ENCODE data around the gene ARID5B. TPM values are rescaled to one million over a fixed set of nuclear protein-coding genes. Genes with fewer than 3 reads are reported as not detected.
A peak's percentile ranks its signal among the peaks of the same experiment; 100 is the strongest.
"Not testable (repeated sequence)": the region's sequence is repeated elsewhere in the genome, so short reads cannot be mapped to it uniquely, and the experiment has no call there.

The ARID5B gene
- total RNA-seq, 1 donor from 2014 or later, result 36.9 TPM

DNA sequence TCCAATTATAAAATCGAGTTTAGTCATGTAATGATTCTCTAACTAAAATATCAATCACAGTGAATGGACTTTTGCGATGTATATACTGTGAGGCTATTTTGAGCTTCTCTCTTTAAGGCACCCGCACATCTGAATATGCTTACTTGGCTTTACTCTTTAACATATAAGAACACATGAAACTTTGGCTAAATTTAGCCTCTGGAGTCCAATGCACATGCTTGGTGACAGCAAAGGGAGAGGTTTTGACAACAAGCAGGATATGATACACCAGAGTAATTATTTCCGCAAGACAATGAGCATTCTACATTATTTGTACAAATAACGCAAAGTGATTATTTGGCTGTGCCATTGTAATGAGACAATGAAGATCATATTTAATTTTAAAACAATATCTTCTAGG lies 72.4 kb downstream of the ARID5B start:
- Mint-ChIP-seq H3K36me3 (peaks cover 14% of the 10 kb centered on the region), H3K4me1 (ENCODE audit: unreplicated experiment) (peaks cover 60% of the 10 kb centered on the region), H3K27me3 (no peaks in the 10 kb centered on the region), H3K9me3 (peaks cover 4% of the 10 kb centered on the region), H3K4me3 (peak overlapping the region; percentile 48), H3K27ac (peak overlapping the region; percentile 73)
- no peak for DNase-seq (ENCODE audit: extremely low spot score, unreplicated experiment)
- TF ChIP-seq, protein P1, sequence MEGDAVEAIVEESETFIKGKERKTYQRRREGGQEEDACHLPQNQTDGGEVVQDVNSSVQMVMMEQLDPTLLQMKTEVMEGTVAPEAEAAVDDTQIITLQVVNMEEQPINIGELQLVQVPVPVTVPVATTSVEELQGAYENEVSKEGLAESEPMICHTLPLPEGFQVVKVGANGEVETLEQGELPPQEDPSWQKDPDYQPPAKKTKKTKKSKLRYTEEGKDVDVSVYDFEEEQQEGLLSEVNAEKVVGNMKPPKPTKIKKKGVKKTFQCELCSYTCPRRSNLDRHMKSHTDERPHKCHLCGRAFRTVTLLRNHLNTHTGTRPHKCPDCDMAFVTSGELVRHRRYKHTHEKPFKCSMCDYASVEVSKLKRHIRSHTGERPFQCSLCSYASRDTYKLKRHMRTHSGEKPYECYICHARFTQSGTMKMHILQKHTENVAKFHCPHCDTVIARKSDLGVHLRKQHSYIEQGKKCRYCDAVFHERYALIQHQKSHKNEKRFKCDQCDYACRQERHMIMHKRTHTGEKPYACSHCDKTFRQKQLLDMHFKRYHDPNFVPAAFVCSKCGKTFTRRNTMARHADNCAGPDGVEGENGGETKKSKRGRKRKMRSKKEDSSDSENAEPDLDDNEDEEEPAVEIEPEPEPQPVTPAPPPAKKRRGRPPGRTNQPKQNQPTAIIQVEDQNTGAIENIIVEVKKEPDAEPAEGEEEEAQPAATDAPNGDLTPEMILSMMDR (conservative IDR thresholded peaks at IDR 0.05), result no peak

DNA sequence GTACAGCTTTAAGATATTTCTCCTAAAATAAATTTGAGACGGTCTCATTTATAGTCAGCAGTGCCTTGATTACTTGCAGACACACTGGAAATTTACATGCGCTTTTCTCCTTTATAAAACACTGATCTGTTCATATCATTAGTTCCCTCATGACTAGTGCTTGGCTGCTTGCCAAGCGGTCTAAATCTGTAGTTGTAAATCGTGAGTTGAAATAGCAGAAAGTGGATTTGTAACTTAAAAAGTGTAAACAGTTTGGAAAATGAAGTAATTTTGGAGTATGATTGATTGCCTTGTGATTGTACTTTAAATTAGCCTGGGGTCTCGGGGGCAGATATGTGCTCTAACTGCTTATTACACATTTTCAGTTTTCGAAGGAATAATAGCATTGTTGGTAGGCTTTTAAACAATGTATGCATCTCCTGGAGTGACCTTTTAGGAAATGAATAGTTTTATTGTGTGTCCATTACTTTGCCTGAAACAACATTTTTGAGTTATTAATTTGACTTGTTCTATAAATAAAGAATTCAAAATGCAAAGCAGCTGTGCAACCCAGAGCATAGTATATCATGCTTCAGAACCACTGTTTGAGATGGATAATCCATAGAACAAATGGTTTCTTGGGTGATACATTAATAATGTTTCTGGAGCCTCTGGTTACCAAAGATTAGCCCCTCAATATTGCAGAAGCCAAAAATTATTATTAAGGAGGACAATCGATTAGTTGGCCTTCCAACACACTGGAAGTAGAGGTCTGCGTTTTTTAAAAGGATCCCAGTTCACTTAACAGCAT lies 73.3 kb downstream of the ARID5B start:
- Mint-ChIP-seq H3K27me3 (no peaks in the 10 kb centered on the region), H3K9me3 (peaks cover 4% of the 10 kb centered on the region), H3K36me3 (peaks cover 13% of the 10 kb centered on the region), H3K4me1 (ENCODE audit: unreplicated experiment) (peaks cover 53% of the 10 kb centered on the region), H3K27ac (peak overlapping the region; percentile 73), H3K4me3 (peak overlapping the region; percentile 62)
- no peak for DNase-seq (ENCODE audit: extremely low spot score, unreplicated experiment)
- TF ChIP-seq, protein P1 (conservative IDR thresholded peaks at IDR 0.05), result no peak

DNA sequence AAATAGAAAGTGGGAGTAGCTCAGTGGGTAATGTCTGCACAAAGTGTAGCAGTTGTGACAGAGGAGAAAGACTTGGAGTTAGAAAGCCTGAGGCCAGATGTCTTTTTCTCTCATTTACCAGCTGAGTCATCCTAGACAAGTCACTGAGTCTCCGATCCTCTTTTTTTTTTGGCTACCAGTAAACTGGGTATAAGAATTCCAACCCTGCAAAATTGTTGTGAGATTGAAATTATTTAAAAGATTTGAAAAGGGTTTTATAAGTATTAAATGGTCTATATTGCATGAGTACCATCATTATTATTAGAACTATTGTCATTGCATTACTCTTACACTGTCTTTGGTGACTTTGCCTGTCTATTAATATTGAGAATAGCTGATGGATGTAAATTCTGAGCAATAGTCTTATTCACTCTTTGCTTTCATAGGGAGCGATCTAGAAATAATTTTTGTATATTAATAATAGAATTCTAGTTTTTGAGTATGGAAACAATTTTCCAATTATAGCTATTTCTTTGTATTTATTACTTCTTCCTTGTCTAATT lies 74.0 kb downstream of the ARID5B start:
- peak overlapping the region; percentile 73 for H3K27ac Mint-ChIP-seq
- TF ChIP-seq, protein P1 (conservative IDR thresholded peaks at IDR 0.05), result no peak
- peaks cover 4% of the 10 kb centered on the region for H3K9me3 Mint-ChIP-seq
- H3K36me3 Mint-ChIP-seq, result peaks cover 13% of the 10 kb centered on the region
- no peak for DNase-seq (ENCODE audit: extremely low spot score, unreplicated experiment)
- peaks cover 49% of the 10 kb centered on the region for H3K4me1 Mint-ChIP-seq (ENCODE audit: unreplicated experiment)
- peak overlapping the region; percentile 9 for H3K4me3 Mint-ChIP-seq
- H3K27me3 Mint-ChIP-seq, result no peaks in the 10 kb centered on the region

DNA sequence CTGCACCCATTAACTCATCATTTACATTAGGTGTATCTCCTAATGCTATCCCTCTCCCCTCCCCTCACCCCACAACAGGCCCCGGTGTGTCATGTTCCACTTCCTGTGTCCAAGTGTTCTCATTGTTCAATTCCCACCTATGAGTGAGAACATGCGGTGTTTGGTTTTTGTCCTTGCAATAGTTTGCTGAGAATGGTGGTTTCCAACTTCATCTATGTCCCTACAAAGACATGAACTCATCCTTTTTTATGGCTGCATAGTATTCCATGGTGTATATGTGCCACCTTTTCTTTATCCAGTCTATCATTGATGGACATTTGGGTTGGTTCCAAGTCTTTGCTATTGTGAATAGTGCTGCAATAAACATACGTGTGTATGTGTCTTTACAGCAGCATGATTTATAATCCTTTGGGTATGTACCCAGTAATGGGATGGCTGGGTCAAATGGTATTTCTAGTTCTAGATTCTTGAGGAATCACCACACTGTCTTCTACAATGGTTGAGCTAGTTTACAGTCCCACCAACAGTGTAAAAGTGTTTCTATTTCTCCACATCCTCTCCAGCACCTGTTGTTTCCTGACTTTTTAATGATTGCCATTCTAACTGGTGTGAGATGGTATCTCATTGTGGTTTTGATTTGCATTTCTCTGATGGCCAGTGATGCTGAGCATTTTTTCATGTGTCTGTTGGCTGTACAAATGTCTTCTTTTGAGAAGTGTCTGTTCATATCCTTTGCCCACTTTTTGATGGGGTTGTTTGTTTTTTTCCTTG lies 75.6 kb downstream of the ARID5B start:
- H3K4me1 Mint-ChIP-seq (ENCODE audit: unreplicated experiment), result peaks cover 46% of the 10 kb centered on the region
- H3K27ac Mint-ChIP-seq, result not testable (repeated sequence)

DNA sequence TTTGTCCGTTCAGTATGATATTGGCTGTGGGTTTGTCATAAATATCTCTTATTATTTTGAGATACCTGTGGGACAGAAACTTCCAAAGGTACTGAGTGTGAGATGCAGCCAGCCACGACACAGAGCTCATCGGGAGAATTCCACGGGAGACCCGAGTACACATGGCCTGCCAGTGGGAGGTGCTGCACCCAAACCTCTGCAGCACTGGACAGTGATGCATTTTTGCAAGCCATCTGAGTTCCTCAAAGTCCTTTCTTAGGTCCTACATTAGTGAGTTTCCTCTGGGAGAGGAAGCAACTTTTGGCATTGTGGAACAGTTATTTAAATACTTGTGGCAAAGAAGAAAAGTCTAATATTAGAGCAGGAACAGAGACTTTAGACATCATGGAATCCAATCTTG lies 77.5 kb downstream of the ARID5B start:
- H3K4me3 Mint-ChIP-seq, result no peak overlapping the region
- H3K9me3 Mint-ChIP-seq, result peaks cover 4% of the 10 kb centered on the region
- DNase-seq (ENCODE audit: extremely low spot score, unreplicated experiment), result no peak
- H3K4me1 Mint-ChIP-seq (ENCODE audit: unreplicated experiment), result peaks cover 38% of the 10 kb centered on the region
- TF ChIP-seq, protein P1 (conservative IDR thresholded peaks at IDR 0.05), result no peak
- no peaks in the 10 kb centered on the region for H3K27me3 Mint-ChIP-seq
- peak overlapping the region; percentile 34 for H3K27ac Mint-ChIP-seq
- peaks cover 23% of the 10 kb centered on the region for H3K36me3 Mint-ChIP-seq

More for the DNA sequence above, 75.6 kb downstream of the ARID5B start:
- H3K4me3 Mint-ChIP-seq; DNase-seq (ENCODE audit: extremely low spot score, unreplicated experiment); H3K9me3 Mint-ChIP-seq; H3K27me3 Mint-ChIP-seq: not testable (repeated sequence)
- H3K36me3 Mint-ChIP-seq, result peaks cover 13% of the 10 kb centered on the region

DNA sequence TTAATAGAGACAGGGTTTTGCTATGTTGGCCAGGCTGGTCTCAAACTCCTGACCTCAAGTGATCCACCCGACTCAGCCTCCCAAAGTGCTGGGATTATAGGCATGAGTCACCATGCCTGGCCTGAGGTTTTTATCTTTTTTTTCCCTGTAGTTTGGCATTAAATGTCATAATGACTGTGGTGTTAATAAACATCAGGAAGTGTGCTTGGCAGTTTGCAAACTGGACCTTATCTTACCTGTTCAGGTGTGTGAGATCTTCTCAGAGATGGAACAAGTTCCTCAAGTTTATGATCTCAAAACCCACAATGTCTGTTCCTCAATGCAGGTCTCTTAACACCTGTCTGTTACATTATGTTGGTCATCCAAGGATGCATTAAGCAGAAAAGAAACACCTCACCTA lies 80.0 kb downstream of the ARID5B start:
- H3K9me3 Mint-ChIP-seq, result peaks cover 2% of the 10 kb centered on the region
- TF ChIP-seq, protein P1 (conservative IDR thresholded peaks at IDR 0.05), result no peak
- peaks cover 21% of the 10 kb centered on the region for H3K4me1 Mint-ChIP-seq (ENCODE audit: unreplicated experiment)
- H3K36me3 Mint-ChIP-seq, result peaks cover 32% of the 10 kb centered on the region
- no peaks in the 10 kb centered on the region for H3K27me3 Mint-ChIP-seq
- no peak for DNase-seq (ENCODE audit: extremely low spot score, unreplicated experiment)
- H3K27ac Mint-ChIP-seq, result peak overlapping the region; percentile 63
- H3K4me3 Mint-ChIP-seq, result no peak overlapping the region
